SJCRH30 (cell line): ENCODE data around the gene QTRT2. TPM values are rescaled to one million over a fixed set of nuclear protein-coding genes. Genes with fewer than 3 reads are reported as not detected.

Source experiments
- DNase-seq, 2 experiments: peaks; one replicate each; pipeline ENCODE4 v3.0.0-alpha.2; 2015 to 2020
- H3K27ac ChIP-seq: fragments of 250-450 bp; sonication (Bioruptor Pico); 2 replicates; pipeline ENCODE4 v1.5.1; 2020; ENCODE audit warnings: mild to moderate bottlenecking, moderate library complexity
- H3K27me3 ChIP-seq: fragments of 250-450 bp; sonication (Bioruptor Pico); 2 replicates; pipeline ENCODE4 v1.5.1; 2020; ENCODE audit warnings: mild to moderate bottlenecking, moderate library complexity
- H3K36me3 ChIP-seq: fragments of 250-450 bp; sonication (Bioruptor Pico); 2 replicates; pipeline ENCODE4 v1.5.1; 2020; ENCODE audit warnings: mild to moderate bottlenecking, moderate library complexity
- H3K4me1 ChIP-seq: fragments of 250-450 bp; sonication (Bioruptor Pico); 2 replicates; pipeline ENCODE4 v1.5.1; 2020; ENCODE audit warnings: mild to moderate bottlenecking, moderate library complexity
- H3K4me3 ChIP-seq: fragments of 250-450 bp; sonication (Bioruptor Pico); 2 replicates; pipeline ENCODE4 v1.5.1; 2020; ENCODE audit warnings: mild to moderate bottlenecking, moderate library complexity
- H3K9me3 ChIP-seq: fragments of 250-450 bp; sonication (Bioruptor Pico); replicated peaks from 2 replicates; pipeline ENCODE4 v1.5.1; 2020; ENCODE audit warnings: mild to moderate bottlenecking, moderate library complexity
- total RNA-seq: library from RNA; depleted of rRNA; stranded (reverse); fragments of >200 nt; shearing (Covaris generic); gene quantifications from 2 replicates; pipeline ENCODE4 v1.2.3, GENCODE V29; 2014

QTRT2 gene
- total RNA-seq, 1 experiment from 2014 or later: 41.0 TPM

- Histone ChIP-seq H3K27me3 (no peaks in the 10 kb centered on the region), H3K36me3 (no peaks in the 10 kb centered on the region), H3K27ac (no peak overlapping the region), H3K4me1 (peaks cover 8% of the 10 kb centered on the region), H3K4me3 (no peak overlapping the region), H3K9me3 (no peaks in the 10 kb centered on the region)
- peak; percentile 31 to 63 for DNase-seq
Measured at GRCh38 chr3:114093596-114093995, 37.1 kb downstream of the QTRT2 start.

GRCh38 chr3:114095796-114096195 is 39.3 kb downstream of the QTRT2 start:
- no peak overlapping the region for H3K27ac ChIP-seq
- H3K4me3 ChIP-seq: no peak overlapping the region
- DNase-seq: no peak
- no peaks in the 10 kb centered on the region for H3K9me3 ChIP-seq
- H3K36me3 ChIP-seq: no peaks in the 10 kb centered on the region
- no peaks in the 10 kb centered on the region for H3K27me3 ChIP-seq
- peaks cover 8% of the 10 kb centered on the region for H3K4me1 ChIP-seq

- DNase-seq: no peak
- H3K4me1 ChIP-seq: no peaks in the 10 kb centered on the region
Measured at GRCh38 chr3:114101101-114101500, 44.6 kb downstream of the QTRT2 start.

GRCh38 chr3:114103181-114103580 is 46.6 kb downstream of the QTRT2 start:
- H3K4me3 ChIP-seq: no peak overlapping the region
- H3K27me3 ChIP-seq: no peaks in the 10 kb centered on the region
- DNase-seq: no peak
- H3K27ac ChIP-seq: no peak overlapping the region
- H3K36me3 ChIP-seq: no peaks in the 10 kb centered on the region
- H3K4me1 ChIP-seq: no peaks in the 10 kb centered on the region
- no peaks in the 10 kb centered on the region for H3K9me3 ChIP-seq

More at GRCh38 chr3:114101101-114101500, 44.6 kb downstream of the QTRT2 start:
- H3K27me3 ChIP-seq: no peaks in the 10 kb centered on the region
- H3K4me3 ChIP-seq: no peak overlapping the region
- no peaks in the 10 kb centered on the region for H3K36me3 ChIP-seq
- no peak overlapping the region for H3K27ac ChIP-seq
- no peaks in the 10 kb centered on the region for H3K9me3 ChIP-seq

GRCh38 chr3:114103858-114104257 is 47.3 kb downstream of the QTRT2 start:
- no peak overlapping the region for H3K4me3 ChIP-seq
- no peak for DNase-seq
- H3K27me3 ChIP-seq: no peaks in the 10 kb centered on the region
- H3K9me3 ChIP-seq: no peaks in the 10 kb centered on the region
- no peak overlapping the region for H3K27ac ChIP-seq
- H3K36me3 ChIP-seq: no peaks in the 10 kb centered on the region
- H3K4me1 ChIP-seq: no peaks in the 10 kb centered on the region

- Histone ChIP-seq H3K36me3 (no peaks in the 10 kb centered on the region), H3K4me1 (no peaks in the 10 kb centered on the region), H3K9me3 (no peaks in the 10 kb centered on the region), H3K4me3 (no peak overlapping the region), H3K27me3 (no peaks in the 10 kb centered on the region), H3K27ac (no peak overlapping the region)
- DNase-seq: no peak
Measured at GRCh38 chr3:114104414-114104813, 47.9 kb downstream of the QTRT2 start.

GRCh38 chr3:114108137-114108536 is 51.6 kb downstream of the QTRT2 start:
- no peaks in the 10 kb centered on the region for H3K4me1 ChIP-seq
- no peaks in the 10 kb centered on the region for H3K36me3 ChIP-seq
- peaks cover 9% of the 10 kb centered on the region; the same call in 1 of the 2 replicates for H3K27me3 ChIP-seq
- no peak overlapping the region for H3K4me3 ChIP-seq
- H3K27ac ChIP-seq: no peak overlapping the region
- no peaks in the 10 kb centered on the region for H3K9me3 ChIP-seq
- DNase-seq: no peak

- Histone ChIP-seq H3K4me1 (no peaks in the 10 kb centered on the region), H3K9me3 (no peaks in the 10 kb centered on the region), H3K27me3 (peaks cover 9% of the 10 kb centered on the region; the same call in 1 of the 2 replicates), H3K4me3 (no peak overlapping the region), H3K27ac (no peak overlapping the region), H3K36me3 (no peaks in the 10 kb centered on the region)
- no peak for DNase-seq
Measured at GRCh38 chr3:114110439-114110838, 53.9 kb downstream of the QTRT2 start.

- H3K4me3 ChIP-seq: no peak overlapping the region
- no peak for DNase-seq
- peaks cover 9% of the 10 kb centered on the region; the same call in 1 of the 2 replicates for H3K27me3 ChIP-seq
Measured at GRCh38 chr3:114111060-114111770, 54.7 kb downstream of the QTRT2 start.

GRCh38 chr3:114112696-114113095 is 56.2 kb downstream of the QTRT2 start:
- H3K4me1 ChIP-seq: no peaks in the 10 kb centered on the region
- DNase-seq: no peak
- no peak overlapping the region for H3K4me3 ChIP-seq
- no peaks in the 10 kb centered on the region for H3K9me3 ChIP-seq
- peaks cover 9% of the 10 kb centered on the region; the same call in 1 of the 2 replicates for H3K27me3 ChIP-seq
- no peaks in the 10 kb centered on the region for H3K36me3 ChIP-seq
- H3K27ac ChIP-seq: no peak overlapping the region

More at GRCh38 chr3:114111060-114111770, 54.7 kb downstream of the QTRT2 start:
- no peaks in the 10 kb centered on the region for H3K9me3 ChIP-seq
- no peaks in the 10 kb centered on the region for H3K36me3 ChIP-seq
- H3K27ac ChIP-seq: no peak overlapping the region
- no peaks in the 10 kb centered on the region for H3K4me1 ChIP-seq

GRCh38 chr3:114114719-114115118 is 58.2 kb downstream of the QTRT2 start:
- Histone ChIP-seq H3K27ac (no peak overlapping the region), H3K4me3 (no peak overlapping the region), H3K27me3 (peaks cover 9% of the 10 kb centered on the region; the same call in 1 of the 2 replicates), H3K36me3 (no peaks in the 10 kb centered on the region), H3K4me1 (no peaks in the 10 kb centered on the region), H3K9me3 (no peaks in the 10 kb centered on the region)
- no peak for DNase-seq

GRCh38 chr3:114115143-114115542 is 58.6 kb downstream of the QTRT2 start:
- no peak overlapping the region for H3K4me3 ChIP-seq
- no peaks in the 10 kb centered on the region for H3K36me3 ChIP-seq
- H3K4me1 ChIP-seq: no peaks in the 10 kb centered on the region
- no peaks in the 10 kb centered on the region for H3K9me3 ChIP-seq
- no peak overlapping the region for H3K27ac ChIP-seq
- no peak for DNase-seq
- H3K27me3 ChIP-seq: peaks cover 7% of the 10 kb centered on the region; the same call in 1 of the 2 replicates

- Histone ChIP-seq H3K4me1 (no peaks in the 10 kb centered on the region), H3K36me3 (no peaks in the 10 kb centered on the region), H3K27ac (no peak overlapping the region), H3K9me3 (no peaks in the 10 kb centered on the region), H3K27me3 (0 out of 2 replicates have a peak, but pooled peaks cover 3% of the 10 kb centered on the region), H3K4me3 (no peak overlapping the region)
- DNase-seq: no peak
Measured at GRCh38 chr3:114119776-114120175, 63.2 kb downstream of the QTRT2 start.

- H3K4me3 ChIP-seq: no peak overlapping the region
- no peaks in the 10 kb centered on the region for H3K36me3 ChIP-seq
- H3K4me1 ChIP-seq: no peaks in the 10 kb centered on the region
- DNase-seq: no peak
- H3K27me3 ChIP-seq: 0 out of 2 replicates have a peak, but pooled peaks cover 3% of the 10 kb centered on the region
- no peak overlapping the region for H3K27ac ChIP-seq
- no peaks in the 10 kb centered on the region for H3K9me3 ChIP-seq
Measured at GRCh38 chr3:114120211-114120610, 63.7 kb downstream of the QTRT2 start.

- no peak overlapping the region for H3K4me3 ChIP-seq
- no peaks in the 10 kb centered on the region for H3K9me3 ChIP-seq
- no peaks in the 10 kb centered on the region for H3K4me1 ChIP-seq
- no peak overlapping the region for H3K27ac ChIP-seq
- 0 out of 2 replicates have a peak, but pooled peaks cover 3% of the 10 kb centered on the region for H3K27me3 ChIP-seq
- DNase-seq: no peak
- H3K36me3 ChIP-seq: no peaks in the 10 kb centered on the region
Measured at GRCh38 chr3:114122027-114122709, 65.6 kb downstream of the QTRT2 start.
